HG03354 (cell line): ENCODE results near the gene COL24A1.
"Not testable (repeated sequence)": the region's sequence is repeated elsewhere in the genome, so short reads cannot be mapped to it uniquely, and the experiment has no call there.

Experiments
- ATAC-seq: cut with Tn5 transposase; IDR thresholded peaks from one replicate; pipeline ENCODE4 v1.9.1; 2021; ENCODE audit warnings: mild to moderate bottlenecking; ENCODE audit not compliant: unreplicated experiment, poor library complexity, severe bottlenecking

The COL24A1 gene

GRCh38 chr1:85839459-85839858 lies 317.1 kb downstream of the COL24A1 start:
- ATAC-seq = no peak

GRCh38 chr1:85838238-85838637 lies 318.3 kb downstream of the COL24A1 start:
- peak; percentile 89 for ATAC-seq

- no peak for ATAC-seq
Observed at GRCh38 chr1:85836736-85837135, 319.8 kb downstream of the COL24A1 start.

GRCh38 chr1:85833165-85833564 lies 323.4 kb downstream of the COL24A1 start:
- ATAC-seq = not testable (repeated sequence)

- no peak for ATAC-seq
Observed at GRCh38 chr1:85830837-85831236, 325.7 kb downstream of the COL24A1 start.

- no peak for ATAC-seq
Observed at GRCh38 chr1:85824066-85824840, 332.3 kb downstream of the COL24A1 start.

GRCh38 chr1:85822696-85823095 lies 333.9 kb downstream of the COL24A1 start:
- no peak for ATAC-seq

- ATAC-seq = no peak
Observed at GRCh38 chr1:85818371-85818770, 338.2 kb downstream of the COL24A1 start.

- ATAC-seq = no peak
Observed at GRCh38 chr1:85816606-85817005, 340.0 kb downstream of the COL24A1 start.

GRCh38 chr1:85815906-85816305 lies 340.7 kb downstream of the COL24A1 start:
- no peak for ATAC-seq

- no peak for ATAC-seq
Observed at GRCh38 chr1:85806236-85806965, 350.2 kb downstream of the COL24A1 start.

GRCh38 chr1:85801520-85801919 lies 355.1 kb downstream of the COL24A1 start:
- ATAC-seq = no peak

GRCh38 chr1:85799737-85800136 lies 356.8 kb downstream of the COL24A1 start:
- no peak for ATAC-seq

- ATAC-seq = no peak
Observed at GRCh38 chr1:85798419-85798818, 358.2 kb downstream of the COL24A1 start.

GRCh38 chr1:85777021-85777420 lies 379.6 kb downstream of the COL24A1 start:
- not testable (repeated sequence) for ATAC-seq

- no peak for ATAC-seq
Observed at GRCh38 chr1:85762804-85763203, 393.8 kb downstream of the COL24A1 start.

GRCh38 chr1:85756864-85757263 lies 399.7 kb downstream of the COL24A1 start:
- no peak for ATAC-seq

GRCh38 chr1:85748120-85748519 lies 408.5 kb downstream of the COL24A1 start:
- ATAC-seq = no peak

- no peak for ATAC-seq
Observed at GRCh38 chr1:85746777-85747176, 409.8 kb downstream of the COL24A1 start.

- ATAC-seq = no peak
Observed at GRCh38 chr1:85743814-85744213, 412.8 kb downstream of the COL24A1 start.

GRCh38 chr1:85734931-85735330 lies 421.6 kb downstream of the COL24A1 start:
- ATAC-seq = no peak
